ENCODE results near the gene KANSL1.

DNA sequence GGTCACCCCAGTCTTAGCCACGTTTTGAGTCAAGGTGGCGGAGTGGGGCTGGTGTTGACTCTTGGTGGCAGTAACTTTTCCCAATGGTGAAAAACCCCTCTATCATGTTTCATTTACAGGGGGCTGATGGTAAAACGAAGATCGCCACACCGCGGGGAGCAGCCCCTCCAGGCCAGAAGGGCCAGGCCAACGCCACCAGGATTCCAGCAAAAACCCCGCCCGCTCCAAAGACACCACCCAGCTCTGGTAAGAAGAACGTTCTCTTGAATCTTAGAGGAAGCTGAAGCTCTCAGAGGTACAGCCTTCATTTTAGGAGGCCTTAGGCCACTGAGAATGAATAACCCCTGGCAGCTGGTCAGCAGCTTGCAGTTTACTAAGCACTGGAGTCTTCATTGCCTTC lies 201.9 kb downstream of the KANSL1 start:
- TF ChIP-seq CTCF (IDR thresholded peaks at IDR 0.05; ENCODE audit: low read depth, low read length) (no peak), MAX (IDR thresholded peaks at IDR 0.05; ENCODE audit: low read depth, low read length) (no peak), POLR2A (IDR thresholded peaks at IDR 0.05; ENCODE audit: extremely low read depth, insufficient read length) (no peak)

All from NB4 (cell line).